Transverse colon (tissue), 4 donors: ENCODE measurements around the gene REN. TPM values are rescaled to one million over a fixed set of nuclear protein-coding genes. Genes with fewer than 3 reads are reported as not detected.

Source experiments
- DNase-seq: peaks from one replicate; pipeline ENCODE4 v3.0.0-alpha.2; 2019
- H3K27ac ChIP-seq, 4 donors: fragments of 200-600 bp; sonication (generic); 2 replicates each; pipeline ENCODE4 v1.5.1; 2016 to 2018; ENCODE audit warnings: inconsistent platforms in 4 of 4
- H3K27me3 ChIP-seq: fragments of 200-600 bp; sonication (generic); 2 replicates; pipeline ENCODE4 v1.5.1; 2017; ENCODE audit warnings: inconsistent platforms
- H3K36me3 ChIP-seq, 4 donors: fragments of 200-600 bp; sonication (generic); 2 replicates each; pipeline ENCODE4 v1.5.1; 2017 to 2019; ENCODE audit warnings: inconsistent platforms in 4 of 4
- H3K4me1 ChIP-seq, 4 donors: fragments of 200-600 bp; sonication (generic); 2 replicates each; pipeline ENCODE4 v1.5.1; 2017 to 2020; ENCODE audit warnings: inconsistent platforms in 4 of 4
- H3K4me3 ChIP-seq, 4 donors: fragments of 200-600 bp; sonication (generic); 1 replicate in 1 of 4; 2 replicates in 3 of 4; pipeline versions ENCODE4 v1.5.1 to v1.6.1; 2017 to 2019; ENCODE audit warnings: inconsistent platforms in 4 of 4
- H3K9me3 ChIP-seq, 2 donors: fragments of 200-600 bp; sonication (generic); 2 replicates each; pipeline ENCODE4 v1.5.1; 2017 to 2019; ENCODE audit warnings: inconsistent platforms in 2 of 2
- CTCF ChIP-seq, 5 experiments: fragments of 200-600 bp in 3 of 5; fragments of 450-650 bp in 2 of 5; sonication (generic) in 3 of 5; IDR thresholded peaks; 1 replicate in 2 of 5; 2 replicates in 3 of 5; pipeline ENCODE4 v1.5.1; 2016 to 2017; ENCODE audit warnings: antibody characterized with exemption in 5 of 5, inconsistent platforms in 3 of 5, mild to moderate bottlenecking in 2 of 5, moderate library complexity in 1 of 5
- EP300 ChIP-seq: sonication (generic); formaldehyde crosslinking; IDR thresholded peaks from one replicate; pipeline ENCODE4 v1.6.1; 2017; ENCODE audit warnings: antibody characterized with exemption, low read depth
- POLR2A ChIP-seq: fragments of 450-650 bp; IDR thresholded peaks from one replicate; pipeline ENCODE4 v1.6.1; 2016; ENCODE audit warnings: antibody characterized with exemption, mild to moderate bottlenecking, moderate library complexity
- POLR2AphosphoS5 ChIP-seq, 3 donors: sonication (generic); formaldehyde crosslinking; IDR thresholded peaks; one replicate each; pipeline ENCODE4 v1.6.1; 2016; ENCODE audit warnings: antibody characterized with exemption in 3 of 3
- WGBS, 2 donors: methylation state at CpG; one replicate each; pipeline ENCODE4 v1.1.5; 2018; ENCODE audit warnings: low coverage in 1 of 2; 5-methylcytosine and 5-hydroxymethylcytosine counted together
- in situ Hi-C, 4 donors: fragments of 200-750 bp; cut with MboI; loops; one replicate each; pipeline versions ENCODE4 v1.15.0 to v1.15.1; 2017; ENCODE audit warnings: low sequenced_read_pairs in 3 of 4, low pct_ligation_motif_present in 1 of 4, low pct_unique_long_range_greater_than_20kb in 1 of 4
- intact Hi-C: fragments of 100-400 bp; cut with DNase I; formaldehyde crosslinking; loops from one replicate; pipeline ENCODE4 v1.15.1; 2023; ENCODE audit warnings: low total_unique reads
- total RNA-seq, 4 donors: library from RNA; depleted of rRNA; stranded (reverse); fragments of >200 nt; gene quantifications; one replicate each; pipeline ENCODE4 v1.1.0, GENCODE V29; 2016

The REN gene
- total RNA-seq, 4 donors from 2014 or later, result 2.7 TPM; not detected in 3

- intact Hi-C loops, result no loop called here
- WGBS, 2 donors, result 90% methylated on average over 5 of the region's 5 CpGs; no CpG with 5 or more reads in 1 of the 2 donors
- Histone ChIP-seq H3K27ac (no peak overlapping the region), H3K36me3 (no peaks in the 10 kb centered on the region), H3K27me3 (peaks cover 26% of the 10 kb centered on the region), H3K4me1 (peaks cover 0 to 8% (median 3%) of the 10 kb centered on the region in 4 donors), H3K4me3 (no peak overlapping the region), H3K9me3 (no peaks in the 10 kb centered on the region)
- in situ Hi-C loops, result no loop called here
- TF ChIP-seq POLR2A (no peak), CTCF (IDR thresholded peaks at IDR 0.05) (no peak), POLR2AphosphoS5 (IDR thresholded peaks at IDR 0.05) (no peak), EP300 (no peak)
- no peak for DNase-seq
These were observed 37.1 kb upstream of the REN start for GRCh38 chr1:204203206-204203767.

- no peaks in the 10 kb centered on the region for H3K9me3 ChIP-seq
- TF ChIP-seq CTCF (IDR thresholded peaks at IDR 0.05) (no peak), EP300 (no peak), POLR2A (no peak), POLR2AphosphoS5 (IDR thresholded peaks at IDR 0.05) (no peak)
- in situ Hi-C loops, result no loop called here
- intact Hi-C loops, result no loop called here
- no peaks in the 10 kb centered on the region for H3K36me3 ChIP-seq
- 88% methylated on average over 4 of the region's 4 CpGs; no CpG with 5 or more reads in 1 of the 2 donors for WGBS, 2 donors
- H3K27me3 ChIP-seq, result peaks cover 26% of the 10 kb centered on the region
- no peak overlapping the region for H3K27ac ChIP-seq
- DNase-seq, result no peak
- H3K4me3 ChIP-seq, result no peak overlapping the region
- peaks cover 0 to 8% (median 3%) of the 10 kb centered on the region in 4 donors for H3K4me1 ChIP-seq
These were observed 36.3 kb upstream of the REN start for GRCh38 chr1:204202481-204202880.

- Histone ChIP-seq H3K36me3 (no peaks in the 10 kb centered on the region), H3K27me3 (peaks cover 26% of the 10 kb centered on the region), H3K9me3 (no peaks in the 10 kb centered on the region), H3K4me3 (no peak overlapping the region), H3K27ac (no peak overlapping the region), H3K4me1 (peaks cover 0 to under 1% (median 0%) of the 10 kb centered on the region in 4 donors)
- DNase-seq, result no peak
- TF ChIP-seq CTCF (IDR thresholded peaks at IDR 0.05) (no peak), POLR2A (no peak), EP300 (no peak), POLR2AphosphoS5 (IDR thresholded peaks at IDR 0.05) (no peak)
- in situ Hi-C loops (no loop called here), intact Hi-C loops (no loop called here)
- 81% methylated on average over 12 of the region's 12 CpGs; no CpG with 5 or more reads in 1 of the 2 donors for WGBS, 2 donors
These were observed 35.4 kb upstream of the REN start for GRCh38 chr1:204201348-204202040.

GRCh38 chr1:204199579-204199978 is 33.4 kb upstream of the REN start:
- TF ChIP-seq CTCF (IDR thresholded peaks at IDR 0.05), result no peak
- in situ Hi-C loops (no loop called here), intact Hi-C loops (no loop called here)
- Histone ChIP-seq H3K27me3 (peaks cover 22% of the 10 kb centered on the region), H3K4me3 (no peak overlapping the region), H3K36me3 (no peaks in the 10 kb centered on the region), H3K9me3 (no peaks in the 10 kb centered on the region), H3K4me1 (no peaks in the 10 kb centered on the region), H3K27ac (no peak overlapping the region)
- DNase-seq, result no peak
- WGBS, 2 donors, result 72 to 84% methylated on average over 4 to 9 of the region's 9 CpGs
